PC-3 (cell line): ENCODE results near the gene RALGPS1. TPM values are rescaled to one million over a fixed set of nuclear protein-coding genes. Genes with fewer than 3 reads are reported as not detected.

ENCODE experiments used
- ATAC-seq: fragments of 200-7000 bp; cut with Tn5 transposase; 2 replicates; pipeline ENCODE4 v1.9.1; 2020; ENCODE audit warnings: mild to moderate bottlenecking, moderate library complexity
- BruUV-seq: library from RNA; stranded (reverse); fragments of 400-500 nt; replicated peaks from 2 replicates; lab custom pipeline; 2021; lab: Mats Ljungman, UMichigan
- CTCF ChIA-PET: fragments of 300-600 bp; sonication (Branson Sonifier 250); formaldehyde crosslinking; loops from one replicate; lab custom pipeline; 2022; ENCODE audit warnings: antibody characterized with exemption; lab: Charles Lee
- POLR2A ChIA-PET: fragments of 300-600 bp; sonication (Branson Sonifier 250); formaldehyde crosslinking; loops from one replicate; lab custom pipeline; 2022; ENCODE audit warnings: antibody characterized with exemption; ENCODE audit not compliant: unreplicated experiment; lab: Charles Lee
- DNase-seq: peaks from one replicate; pipeline ENCODE4 v3.0.0-alpha.2; 2015
- H2AFZ ChIP-seq: fragments of 300-600 bp; sonication (generic); 2 replicates; pipeline ENCODE4 v1.6.0; 2016; ENCODE audit warnings: antibody characterized with exemption, low read length
- H3F3A ChIP-seq: fragments of 300-600 bp; sonication (generic); one replicate; pipeline ENCODE4 v1.6.0; 2017; ENCODE audit warnings: antibody characterized with exemption, low read length, control low read depth, mild to moderate bottlenecking; ENCODE audit not compliant: unreplicated experiment
- H3K27ac ChIP-seq: fragments of 300-600 bp; sonication (generic); 2 replicates; pipeline ENCODE4 v1.5.1; 2016; ENCODE audit warnings: mild to moderate bottlenecking, low read length
- H3K27me3 ChIP-seq: fragments of 300-600 bp; sonication (generic); 2 replicates; pipeline ENCODE4 v1.6.1; 2016; ENCODE audit warnings: low read length, mixed read lengths
- H3K36me3 ChIP-seq: fragments of 300-600 bp; sonication (generic); 2 replicates; pipeline ENCODE4 v1.6.1; 2016; ENCODE audit warnings: low read depth, mixed run types, low read length, mixed read lengths
- H3K4me1 ChIP-seq: fragments of 300-600 bp; sonication (generic); 2 replicates; pipeline ENCODE4 v1.5.1; 2016; ENCODE audit warnings: low read length; ENCODE audit not compliant: insufficient read depth
- H3K4me2 ChIP-seq: fragments of 300-600 bp; sonication (generic); 2 replicates; pipeline ENCODE4 v1.6.0; 2016; ENCODE audit warnings: low read length
- H3K4me3 ChIP-seq: fragments of 300-600 bp; sonication (generic); 2 replicates; pipeline ENCODE4 v1.5.1; 2016; ENCODE audit warnings: mild to moderate bottlenecking, low read length, mixed read lengths
- H3K79me2 ChIP-seq: fragments of 300-600 bp; sonication (generic); 2 replicates; pipeline ENCODE4 v1.6.1; 2017; ENCODE audit warnings: low read length, mixed read lengths
- H3K9ac ChIP-seq: fragments of 300-600 bp; sonication (generic); 2 replicates; pipeline ENCODE4 v1.6.0; 2016; ENCODE audit warnings: mild to moderate bottlenecking, low read length
- H3K9me2 ChIP-seq: fragments of 300-600 bp; sonication (generic); replicated peaks from 2 replicates; pipeline ENCODE4 v1.6.1; 2016; ENCODE audit warnings: mixed run types, low read length, mixed read lengths
- H3K9me3 ChIP-seq: fragments of 300-600 bp; sonication (generic); 2 replicates; pipeline ENCODE4 v1.6.1; 2016; ENCODE audit warnings: low read length, mixed read lengths
- H4K20me1 ChIP-seq: fragments of 300-600 bp; sonication (generic); 2 replicates; pipeline ENCODE4 v1.6.1; 2016; ENCODE audit warnings: low read length, mixed read lengths
- CTCF ChIP-seq: fragments of 300-600 bp; sonication (generic); conservative IDR thresholded peaks from 2 replicates; pipeline ENCODE4 v1.5.1; 2017; ENCODE audit warnings: antibody characterized with exemption, low read depth, mild to moderate bottlenecking, low read length
- EZH2 ChIP-seq: fragments of 300-600 bp; sonication (generic); IDR thresholded peaks from one replicate; pipeline ENCODE4 v1.6.1; 2017; ENCODE audit warnings: antibody characterized with exemption, mild to moderate bottlenecking, low read length; ENCODE audit not compliant: unreplicated experiment
- EZH2phosphoT487 ChIP-seq: fragments of 300-600 bp; sonication (generic); IDR thresholded peaks from 2 replicates; pipeline ENCODE4 v1.6.1; 2018; ENCODE audit warnings: mild to moderate bottlenecking, antibody characterized with exemption, low read length, borderline replicate concordance
- intact Hi-C: fragments of 100-400 bp; cut with micrococcal nuclease; formaldehyde crosslinking; loops from 2 replicates; pipeline ENCODE4 v1.9.0; 2023
- total RNA-seq: library from RNA; depleted of rRNA; stranded (reverse); fragments of >200 nt; gene quantifications from 2 replicates; pipeline ENCODE4 v1.2.3, GENCODE V29; 2014

RALGPS1 gene
- total RNA-seq, 1 experiment from 2014 or later: 10.2 TPM

- Histone ChIP-seq H3K9me2 (no peaks in the 10 kb centered on the region), H3K27me3 (no peaks in the 10 kb centered on the region), H4K20me1 (no peaks in the 10 kb centered on the region), H3F3A (no peaks in the 10 kb centered on the region), H3K9ac (no peak overlapping the region), H3K4me3 (no peak overlapping the region), H3K4me1 (no peaks in the 10 kb centered on the region), H3K4me2 (no peak overlapping the region), H3K9me3 (no peaks in the 10 kb centered on the region), H3K36me3 (no peaks in the 10 kb centered on the region), H3K79me2 (no peaks in the 10 kb centered on the region), H3K27ac (no peak overlapping the region), H2AFZ (no peak overlapping the region)
- no peak for TF ChIP-seq EZH2
- no peak for TF ChIP-seq CTCF
- TF ChIP-seq EZH2phosphoT487: no peak
- intact Hi-C loops: no loop called here
- POLR2A ChIA-PET: no interaction called here
- CTCF ChIA-PET: no interaction called here
- no peak for ATAC-seq
- DNase-seq: no peak
- BruUV-seq: no TSS peak
These were observed 223.2 kb downstream of the RALGPS1 start for GRCh38 chr9:127137640-127138360.

- no peak for TF ChIP-seq EZH2
- no peak for TF ChIP-seq EZH2phosphoT487
- no peak for TF ChIP-seq CTCF
- POLR2A ChIA-PET: no interaction called here
- CTCF ChIA-PET: no interaction called here
- no TSS peak for BruUV-seq
- Histone ChIP-seq H3K4me1 (no peaks in the 10 kb centered on the region), H3K9me2 (no peaks in the 10 kb centered on the region), H2AFZ (no peak overlapping the region), H3K36me3 (no peaks in the 10 kb centered on the region), H3F3A (no peaks in the 10 kb centered on the region), H3K4me3 (no peak overlapping the region), H3K27me3 (no peaks in the 10 kb centered on the region), H3K4me2 (no peak overlapping the region), H3K9me3 (no peaks in the 10 kb centered on the region), H3K9ac (no peak overlapping the region), H3K79me2 (no peaks in the 10 kb centered on the region), H3K27ac (no peak overlapping the region), H4K20me1 (no peaks in the 10 kb centered on the region)
- intact Hi-C loops: no loop called here
- DNase-seq (no peak), ATAC-seq (no peak)
These were observed 223.9 kb downstream of the RALGPS1 start for GRCh38 chr9:127138444-127138843.

- Histone ChIP-seq H3K79me2 (no peaks in the 10 kb centered on the region), H3F3A (no peaks in the 10 kb centered on the region), H3K27me3 (no peaks in the 10 kb centered on the region), H3K4me3 (no peak overlapping the region), H2AFZ (no peak overlapping the region), H4K20me1 (no peaks in the 10 kb centered on the region), H3K9ac (no peak overlapping the region), H3K4me2 (no peak overlapping the region), H3K9me3 (no peaks in the 10 kb centered on the region), H3K9me2 (no peaks in the 10 kb centered on the region), H3K36me3 (no peaks in the 10 kb centered on the region), H3K4me1 (no peaks in the 10 kb centered on the region), H3K27ac (no peak overlapping the region)
- TF ChIP-seq EZH2phosphoT487: no peak
- no peak for TF ChIP-seq EZH2
- no peak for TF ChIP-seq CTCF
- intact Hi-C loops: no loop called here
- ChIA-PET CTCF (no interaction called here), POLR2A (no interaction called here)
- DNase-seq (no peak), ATAC-seq (no peak)
- no TSS peak for BruUV-seq
These were observed 224.6 kb downstream of the RALGPS1 start for GRCh38 chr9:127139071-127139731.
